HL-60 (cell line): ENCODE results near the gene CLIP4.

Experiments used
- DNase-seq, 2 experiments: peaks; one replicate each; pipeline ENCODE4 v3.0.0-alpha.2; 2010 to 2020; ENCODE audit warnings: low read depth in 1 of 2, low spot score in 1 of 2
- H3K27ac ChIP-seq: fragments of 250-450 bp; sonication (Bioruptor Pico); replicated peaks from 2 replicates; pipeline ENCODE4 v1.5.1; 2020; ENCODE audit warnings: mild to moderate bottlenecking, moderate library complexity
- H3K27me3 ChIP-seq: fragments of 250-450 bp; sonication (Bioruptor Pico); 2 replicates; pipeline ENCODE4 v1.5.1; 2021; ENCODE audit warnings: mild to moderate bottlenecking, moderate library complexity; ENCODE audit not compliant: insufficient read depth, poor library complexity, severe bottlenecking
- H3K4me3 ChIP-seq: replicated peaks from 2 replicates; pipeline ENCODE4 v1.5.1; 2011; ENCODE audit warnings: mild to moderate bottlenecking, control low read depth, low read length; ENCODE audit not compliant: insufficient read depth
- GABPA ChIP-seq: IDR thresholded peaks from 2 replicates; pipeline ENCODE4 v1.6.1; 2012; ENCODE audit warnings: low read depth
- POLR2AphosphoS5 ChIP-seq: IDR thresholded peaks from 2 replicates; pipeline ENCODE4 v1.6.1; 2012; ENCODE audit warnings: low read depth
- REST ChIP-seq: IDR thresholded peaks from 2 replicates; pipeline ENCODE4 v1.6.1; 2012; ENCODE audit warnings: low read depth; ENCODE audit not compliant: insufficient replicate concordance
- SPI1 ChIP-seq: IDR thresholded peaks from 2 replicates; pipeline ENCODE4 v1.6.1; 2012; ENCODE audit warnings: low read depth, mild to moderate bottlenecking, borderline replicate concordance
- TF ChIP-seq, protein P1 (sequence below): IDR thresholded peaks from one replicate; pipeline ENCODE4 v1.5.1; 2011; ENCODE audit warnings: low read length, control low read depth, inconsistent platforms; ENCODE audit not compliant: insufficient read depth

Gene CLIP4

DNA sequence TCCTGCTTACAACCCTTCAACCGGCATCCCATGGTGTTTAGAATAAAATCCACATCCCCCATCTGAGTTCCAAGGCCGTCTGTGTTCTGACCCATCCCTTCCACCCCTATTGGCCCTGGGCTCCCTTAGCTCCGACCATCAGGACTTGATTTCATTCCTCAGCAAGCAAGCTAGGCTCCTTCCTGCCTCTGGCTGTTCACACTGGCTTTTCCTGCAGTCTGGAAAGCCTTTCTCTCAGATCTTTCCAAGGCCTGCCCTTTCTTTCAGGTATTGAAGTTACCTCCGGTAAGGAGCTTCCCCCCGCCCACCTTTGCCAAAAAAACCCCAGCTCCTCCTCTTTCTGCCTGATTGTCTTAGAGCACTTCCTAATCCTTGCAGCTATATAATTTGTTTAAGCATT, 86.8 kb downstream of the CLIP4 start:
- Histone ChIP-seq H3K27me3 (peaks cover 4% of the 10 kb centered on the region), H3K4me3 (no peak overlapping the region), H3K27ac (no peak overlapping the region)
- no peak for TF ChIP-seq GABPA
- no peak for TF ChIP-seq POLR2AphosphoS5
- TF ChIP-seq SPI1, result no peak
- TF ChIP-seq, protein P1, sequence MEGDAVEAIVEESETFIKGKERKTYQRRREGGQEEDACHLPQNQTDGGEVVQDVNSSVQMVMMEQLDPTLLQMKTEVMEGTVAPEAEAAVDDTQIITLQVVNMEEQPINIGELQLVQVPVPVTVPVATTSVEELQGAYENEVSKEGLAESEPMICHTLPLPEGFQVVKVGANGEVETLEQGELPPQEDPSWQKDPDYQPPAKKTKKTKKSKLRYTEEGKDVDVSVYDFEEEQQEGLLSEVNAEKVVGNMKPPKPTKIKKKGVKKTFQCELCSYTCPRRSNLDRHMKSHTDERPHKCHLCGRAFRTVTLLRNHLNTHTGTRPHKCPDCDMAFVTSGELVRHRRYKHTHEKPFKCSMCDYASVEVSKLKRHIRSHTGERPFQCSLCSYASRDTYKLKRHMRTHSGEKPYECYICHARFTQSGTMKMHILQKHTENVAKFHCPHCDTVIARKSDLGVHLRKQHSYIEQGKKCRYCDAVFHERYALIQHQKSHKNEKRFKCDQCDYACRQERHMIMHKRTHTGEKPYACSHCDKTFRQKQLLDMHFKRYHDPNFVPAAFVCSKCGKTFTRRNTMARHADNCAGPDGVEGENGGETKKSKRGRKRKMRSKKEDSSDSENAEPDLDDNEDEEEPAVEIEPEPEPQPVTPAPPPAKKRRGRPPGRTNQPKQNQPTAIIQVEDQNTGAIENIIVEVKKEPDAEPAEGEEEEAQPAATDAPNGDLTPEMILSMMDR, result no peak
- no peak for TF ChIP-seq REST
- DNase-seq, result no peak

- Histone ChIP-seq H3K4me3 (no peak overlapping the region), H3K27ac (no peak overlapping the region), H3K27me3 (peaks cover 4% of the 10 kb centered on the region)
- no peak for DNase-seq
- TF ChIP-seq POLR2AphosphoS5 (no peak), SPI1 (no peak), REST (no peak), GABPA (no peak)
- TF ChIP-seq, protein P1, result no peak
These were observed 87.7 kb downstream of the CLIP4 start for GRCh38 chr2:29202819-29203495.

DNA sequence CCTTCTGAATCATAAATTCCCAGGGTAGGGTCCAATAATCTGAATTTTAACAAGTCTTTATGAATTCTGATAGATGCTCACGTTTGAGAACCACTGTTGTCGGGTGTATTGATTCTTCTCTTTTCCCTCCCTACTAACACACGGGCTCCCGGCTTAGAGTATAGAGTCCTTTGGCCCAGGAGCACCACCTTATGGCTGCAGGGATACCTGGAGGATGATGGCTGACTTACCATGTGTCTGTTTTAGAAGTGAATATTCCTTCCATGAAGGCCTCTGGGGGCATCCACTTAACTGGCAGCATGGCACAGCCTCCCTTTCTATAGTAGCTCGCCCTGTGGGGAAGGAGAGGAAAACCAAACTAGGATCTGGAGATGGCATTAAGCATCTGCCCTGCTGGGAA, 91.7 kb downstream of the CLIP4 start:
- TF ChIP-seq REST (no peak), SPI1 (no peak), GABPA (no peak), POLR2AphosphoS5 (no peak)
- TF ChIP-seq, protein P1, result no peak
- DNase-seq, result no peak
- Histone ChIP-seq H3K27me3 (peaks cover 4% of the 10 kb centered on the region), H3K27ac (no peak overlapping the region), H3K4me3 (no peak overlapping the region)
